ENCODE data around the gene SBNO1.
"Not testable (repeated sequence)": the region's sequence is repeated elsewhere in the genome, so short reads cannot be mapped to it uniquely, and the experiment has no call there.

DNA sequence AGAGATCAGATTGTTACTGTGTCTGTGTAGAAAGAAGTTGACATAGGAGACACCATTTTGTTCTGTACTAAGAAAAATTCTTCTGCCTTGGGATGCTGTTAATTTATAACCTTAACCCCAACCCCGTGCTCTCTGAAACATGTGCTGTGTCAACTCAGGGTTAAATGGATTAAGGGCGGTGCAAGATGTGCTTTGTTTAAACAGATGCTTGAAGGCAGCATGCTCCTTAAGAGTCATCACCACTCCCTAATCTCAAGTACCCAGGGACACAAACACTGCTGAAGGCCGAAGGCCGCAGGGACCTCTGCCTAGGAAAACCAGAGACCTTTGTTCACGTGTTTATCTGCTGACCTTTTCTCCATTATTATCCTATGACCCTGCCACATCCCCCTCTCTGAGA lies 7.8 kb upstream of the SBNO1 start:
- TF ChIP-seq, protein P1, sequence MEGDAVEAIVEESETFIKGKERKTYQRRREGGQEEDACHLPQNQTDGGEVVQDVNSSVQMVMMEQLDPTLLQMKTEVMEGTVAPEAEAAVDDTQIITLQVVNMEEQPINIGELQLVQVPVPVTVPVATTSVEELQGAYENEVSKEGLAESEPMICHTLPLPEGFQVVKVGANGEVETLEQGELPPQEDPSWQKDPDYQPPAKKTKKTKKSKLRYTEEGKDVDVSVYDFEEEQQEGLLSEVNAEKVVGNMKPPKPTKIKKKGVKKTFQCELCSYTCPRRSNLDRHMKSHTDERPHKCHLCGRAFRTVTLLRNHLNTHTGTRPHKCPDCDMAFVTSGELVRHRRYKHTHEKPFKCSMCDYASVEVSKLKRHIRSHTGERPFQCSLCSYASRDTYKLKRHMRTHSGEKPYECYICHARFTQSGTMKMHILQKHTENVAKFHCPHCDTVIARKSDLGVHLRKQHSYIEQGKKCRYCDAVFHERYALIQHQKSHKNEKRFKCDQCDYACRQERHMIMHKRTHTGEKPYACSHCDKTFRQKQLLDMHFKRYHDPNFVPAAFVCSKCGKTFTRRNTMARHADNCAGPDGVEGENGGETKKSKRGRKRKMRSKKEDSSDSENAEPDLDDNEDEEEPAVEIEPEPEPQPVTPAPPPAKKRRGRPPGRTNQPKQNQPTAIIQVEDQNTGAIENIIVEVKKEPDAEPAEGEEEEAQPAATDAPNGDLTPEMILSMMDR (conservative IDR thresholded peaks at IDR 0.05; ENCODE audit: low read depth, low read length), result not testable (repeated sequence)
- not testable (repeated sequence) for TF ChIP-seq EZH2 (IDR thresholded peaks at IDR 0.05; ENCODE audit: borderline replicate concordance, low read depth, low read length, poor library complexity, severe bottlenecking)

Measured in A673 (cell line).